AG09319 (cell line): ENCODE results near the gene TGFBR2.

Experiments used
- DNase-seq: peaks from one replicate; pipeline ENCODE4 v3.0.0-alpha.2; 2010; ENCODE audit warnings: low read depth; ENCODE audit errors: extremely low read depth
- CTCF ChIP-seq: IDR thresholded peaks from 2 replicates; pipeline ENCODE4 v1.5.1; 2011; ENCODE audit warnings: low read depth, mild to moderate bottlenecking, inconsistent platforms, low read length, moderate library complexity

Gene TGFBR2

GRCh38 chr3:30686799-30687198 lies 80.4 kb downstream of the TGFBR2 start:
- no peak for TF ChIP-seq CTCF
- no peak for DNase-seq

- no peak for TF ChIP-seq CTCF
- no peak for DNase-seq
Measured at GRCh38 chr3:30687930-30688570, 81.6 kb downstream of the TGFBR2 start.

GRCh38 chr3:30688776-30689641 lies 82.6 kb downstream of the TGFBR2 start:
- DNase-seq = no peak
- TF ChIP-seq CTCF = no peak; the same call in 1 of the 2 replicates

- no peak for DNase-seq
- no peak for TF ChIP-seq CTCF
Measured at GRCh38 chr3:30690199-30690598, 83.8 kb downstream of the TGFBR2 start.

- DNase-seq = no peak
- TF ChIP-seq CTCF = no peak
Measured at GRCh38 chr3:30691249-30691880, 85.0 kb downstream of the TGFBR2 start.

GRCh38 chr3:30691944-30692343 lies 85.5 kb downstream of the TGFBR2 start:
- no peak for TF ChIP-seq CTCF
- no peak for DNase-seq
